Epithelial cell of proximal tubule (primary cell): Measurements from ENCODE around the gene LRP2. TPM values are rescaled to one million over a fixed set of nuclear protein-coding genes. Genes with fewer than 3 reads are reported as not detected.
"Not testable (repeated sequence)": the region's sequence is repeated elsewhere in the genome, so short reads cannot be mapped to it uniquely, and the experiment has no call there.

Experiments used
- DNase-seq: peaks from one replicate; pipeline ENCODE4 v3.0.0-alpha.2; 2011; ENCODE audit warnings: low read depth
- H3K4me3 ChIP-seq: 2 replicates; pipeline ENCODE4 v1.5.1; 2011; ENCODE audit warnings: low read depth, mild to moderate bottlenecking, low read length
- CTCF ChIP-seq: conservative IDR thresholded peaks from 2 replicates; pipeline ENCODE4 v1.5.1; 2012; ENCODE audit warnings: low read depth, mild to moderate bottlenecking, low read length
- total RNA-seq: library from RNA; depleted of rRNA; stranded (reverse); fragments of >200 nt; gene quantifications from 2 replicates; pipeline ENCODE4 v1.2.3, GENCODE V29; 2015

LRP2 gene
- 0.17 TPM in 1 of 2 replicates, not detected in the other for total RNA-seq

- H3K4me3 ChIP-seq: peak within 1 kb of the TSS; percentile 55
- DNase-seq: no peak
- TF ChIP-seq CTCF: no peak
Measured at GRCh38 chr2:169362118-169362893, at the start of gene LRP2. TSS of gene LRP2 (minus strand) at chr2:169362534. CDS start at chr2:169362399, 135 bp downstream.

DNA sequence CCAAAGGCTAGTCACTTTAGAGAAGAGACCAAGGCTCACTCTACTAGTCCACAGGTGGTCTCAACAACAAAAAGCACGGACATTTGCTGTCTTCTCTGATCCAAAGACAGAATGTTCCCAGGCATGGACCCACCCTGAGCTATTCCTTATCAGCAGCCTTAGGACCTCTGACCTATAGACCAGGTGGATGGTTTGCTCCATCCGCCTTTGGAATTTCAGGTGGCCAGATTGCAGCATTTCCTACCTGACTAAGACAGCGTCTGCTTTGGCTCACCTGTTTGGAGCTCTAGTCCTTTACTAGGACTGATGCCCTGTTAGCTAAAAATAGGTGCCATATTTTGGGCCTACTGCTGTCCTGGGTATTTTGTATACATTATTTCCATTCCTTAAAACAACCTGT, 44.6 kb upstream of the LRP2 start:
- no peak overlapping the region for H3K4me3 ChIP-seq
- TF ChIP-seq CTCF: no peak
- no peak for DNase-seq

GRCh38 chr2:169399491-169399890, 37.2 kb upstream of the LRP2 start:
- not testable (repeated sequence) for DNase-seq, H3K4me3 ChIP-seq

GRCh38 chr2:169397697-169398096, 35.4 kb upstream of the LRP2 start:
- DNase-seq: no peak
- TF ChIP-seq CTCF: peak; percentile 65
- no peak overlapping the region for H3K4me3 ChIP-seq

DNA sequence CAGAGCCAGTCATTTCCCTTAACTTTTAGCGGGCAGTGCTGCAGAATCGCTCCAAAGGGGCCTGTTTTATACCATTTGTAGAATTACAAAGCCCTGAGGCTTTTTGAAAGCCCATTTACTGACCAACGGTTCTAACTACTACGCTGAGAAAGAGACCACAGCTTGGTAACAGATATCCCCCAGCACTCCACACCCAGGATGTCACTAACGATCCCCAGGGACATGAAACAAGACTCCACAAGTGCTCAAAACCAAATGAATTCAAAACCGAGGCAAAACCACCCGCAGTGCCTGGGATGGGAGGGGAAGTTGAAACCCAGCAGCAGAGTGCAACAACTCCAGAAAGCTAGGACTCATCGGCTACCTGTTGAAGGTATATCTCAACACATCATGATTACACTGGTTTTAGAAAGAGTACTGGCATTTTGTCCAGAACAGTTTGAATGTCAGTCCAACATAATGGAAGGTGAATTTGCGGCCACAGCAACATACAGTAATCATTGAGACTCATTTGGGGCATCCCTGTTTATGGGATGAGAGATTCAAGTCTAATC, 33.6 kb upstream of the LRP2 start:
- no peak overlapping the region for H3K4me3 ChIP-seq
- TF ChIP-seq CTCF: no peak
- DNase-seq: no peak

GRCh38 chr2:169393068-169393590, 30.8 kb upstream of the LRP2 start:
- no peak for DNase-seq
- H3K4me3 ChIP-seq: no peak overlapping the region
- TF ChIP-seq CTCF: no peak

- DNase-seq: no peak
- TF ChIP-seq CTCF: no peak
Measured at GRCh38 chr2:169391236-169391635, 28.9 kb upstream of the LRP2 start.

More at GRCh38 chr2:169391236-169391635, 28.9 kb upstream of the LRP2 start:
- H3K4me3 ChIP-seq: no peak overlapping the region
